Right lobe of liver (tissue), 6 donors: Measurements from ENCODE around the gene UBL3. TPM values are rescaled to one million over a fixed set of nuclear protein-coding genes. Genes with fewer than 3 reads are reported as not detected.

Source experiments
- ATAC-seq, 4 donors: fragments of 200-7000 bp; cut with Tn5 transposase; one replicate each; pipeline ENCODE4 v1.9.1; 2020; ENCODE audit warnings: mild to moderate bottlenecking in 4 of 4, moderate library complexity in 4 of 4
- DNase-seq, 3 donors: peaks; one replicate each; pipeline ENCODE4 v3.0.0-alpha.2; 2020
- H3K27ac ChIP-seq, 3 donors: fragments of 200-600 bp; one replicate each; pipeline ENCODE4 v1.8.0; 2022
- H3K27me3 ChIP-seq, 2 donors: fragments of 200-600 bp; one replicate each; pipeline ENCODE4 v1.8.0; 2022
- H3K36me3 ChIP-seq, 4 donors: fragments of 200-600 bp; sonication (generic) in 1 of 4; one replicate each; pipeline versions ENCODE4 v1.5.1 to v1.8.0; 2017 to 2022; ENCODE audit warnings: control low read depth in 1 of 4
- H3K4me1 ChIP-seq, 4 donors: fragments of 200-600 bp; sonication (generic) in 1 of 4; one replicate each; pipeline versions ENCODE4 v1.5.1 to v1.8.0; 2017 to 2022; ENCODE audit warnings: control low read depth in 1 of 4
- H3K4me3 ChIP-seq, 3 donors: fragments of 200-600 bp; one replicate each; pipeline ENCODE4 v1.8.0; 2022
- H3K9me3 ChIP-seq, 4 donors: fragments of 200-600 bp; sonication (generic) in 1 of 4; one replicate each; pipeline versions ENCODE4 v1.5.1 to v1.8.0; 2017 to 2022; ENCODE audit warnings: control low read depth in 1 of 4
- CTCF ChIP-seq, 4 donors: fragments of 200-600 bp in 3 of 4; fragments of 450-650 bp in 1 of 4; IDR thresholded peaks; one replicate each; pipeline versions ENCODE4 v1.5.1 to v1.8.0; 2016 to 2022; ENCODE audit warnings: antibody characterized with exemption in 4 of 4, mild to moderate bottlenecking in 2 of 4
- POLR2A ChIP-seq: fragments of 450-650 bp; IDR thresholded peaks from one replicate; pipeline ENCODE4 v1.6.1; 2017; ENCODE audit warnings: antibody characterized with exemption, mild to moderate bottlenecking
- WGBS: methylation state at CpG from one replicate; pipeline ENCODE4 v1.1.6; 2018; ENCODE audit warnings: low coverage, low lambda C conversion rate; ENCODE audit not compliant: insufficient coverage; ENCODE audit errors: missing lambda C conversion rate; 5-methylcytosine and 5-hydroxymethylcytosine counted together
- intact Hi-C, 2 donors: fragments of 100-400 bp; cut with DNase I; formaldehyde crosslinking; loops; one replicate each; pipeline versions ENCODE4 v1.11.2 to v1.14.1; 2022
- total RNA-seq, 6 experiments: library from RNA; depleted of rRNA in 2 of 6; stranded (reverse); fragments of >200 nt in 2 of 6; fragmentation: NEBNext Ultra II Directional in 3 of 6; extraction: Animal tissue kit (Norgen Biotek cat#: 25700) in 3 of 6; gene quantifications; one replicate each; pipeline versions ENCODE4 v1.1.0 to v1.2.4, GENCODE V29; 2016 to 2023
- donor health status: DM: no; HTN: yes; CAD: no.
- donor health status: DM: no; HTN: no; CAD: no.
- donor health status: DM: no; HTN: no; CAD: no.
- donor health status: DM: no; HTN: yes; CAD: no.
- donor health status: DM: no; HTN: yes; CAD: no.

UBL3 gene
- total RNA-seq, 6 experiments from 2014 or later = 15.7 to 28.6 (median 23.5) TPM

- Histone ChIP-seq H3K27ac (no peak overlapping the region), H3K4me3 (no peak overlapping the region), H3K36me3 (no peaks in the 10 kb centered on the region), H3K27me3 (no peaks in the 10 kb centered on the region), H3K9me3 (no peaks in the 10 kb centered on the region), H3K4me1 (no peaks in the 10 kb centered on the region)
- DNase-seq = no peak
- intact Hi-C loops = no loop called here
- 100% methylated on average over 3 of the region's 3 CpGs for WGBS
- TF ChIP-seq POLR2A = no peak
- no peak for ATAC-seq
Observed at GRCh38 chr13:29889111-29889510, 38.7 kb upstream of the UBL3 start.

GRCh38 chr13:29888306-29888705 lies 37.9 kb upstream of the UBL3 start:
- ATAC-seq (no peak), DNase-seq (no peak)
- H3K4me3 ChIP-seq = no peak overlapping the region
- H3K4me1 ChIP-seq = no peaks in the 10 kb centered on the region
- TF ChIP-seq CTCF (IDR thresholded peaks at IDR 0.05) (no peak), POLR2A (no peak)
- no peaks in the 10 kb centered on the region for H3K36me3 ChIP-seq
- H3K27ac ChIP-seq = no peak overlapping the region
- intact Hi-C loops = no loop called here
- no peaks in the 10 kb centered on the region for H3K27me3 ChIP-seq
- no peaks in the 10 kb centered on the region for H3K9me3 ChIP-seq
- WGBS = 75% methylated on average over 3 of the region's 4 CpGs

- Histone ChIP-seq H3K4me1 (no peaks in the 10 kb centered on the region), H3K36me3 (no peaks in the 10 kb centered on the region), H3K4me3 (no peak overlapping the region), H3K9me3 (no peaks in the 10 kb centered on the region), H3K27me3 (no peaks in the 10 kb centered on the region), H3K27ac (no peak overlapping the region)
- no peak for ATAC-seq
- intact Hi-C loops = no loop called here
- WGBS = 84% methylated on average over 4 of the region's 5 CpGs
- no peak for DNase-seq
- TF ChIP-seq CTCF (IDR thresholded peaks at IDR 0.05) = no peak
- no peak for TF ChIP-seq POLR2A
Observed at GRCh38 chr13:29887686-29888085, 37.3 kb upstream of the UBL3 start.

GRCh38 chr13:29887030-29887557 lies 36.7 kb upstream of the UBL3 start:
- H3K27me3 ChIP-seq = no peaks in the 10 kb centered on the region
- no peaks in the 10 kb centered on the region for H3K9me3 ChIP-seq
- WGBS = 66% methylated on average over 5 of the region's 5 CpGs
- no peaks in the 10 kb centered on the region for H3K36me3 ChIP-seq
- TF ChIP-seq CTCF (IDR thresholded peaks at IDR 0.05) = no peak
- TF ChIP-seq POLR2A = no peak
- H3K4me1 ChIP-seq = no peaks in the 10 kb centered on the region
- DNase-seq (no peak), ATAC-seq (no peak)
- intact Hi-C loops = no loop called here
- H3K4me3 ChIP-seq = no peak overlapping the region
- H3K27ac ChIP-seq = no peak overlapping the region

- intact Hi-C loops = no loop called here
- no peaks in the 10 kb centered on the region for H3K4me1 ChIP-seq
- TF ChIP-seq CTCF (IDR thresholded peaks at IDR 0.05) = no peak
- no peak for TF ChIP-seq POLR2A
- no peaks in the 10 kb centered on the region for H3K27me3 ChIP-seq
- DNase-seq (no peak), ATAC-seq (no peak)
- H3K9me3 ChIP-seq = no peaks in the 10 kb centered on the region
- H3K36me3 ChIP-seq = no peaks in the 10 kb centered on the region
- no peak overlapping the region for H3K4me3 ChIP-seq
- H3K27ac ChIP-seq = no peak overlapping the region
- WGBS = 68% methylated on average over 4 of the region's 8 CpGs
Observed at GRCh38 chr13:29886446-29886845, 36.0 kb upstream of the UBL3 start.
